HG03469 (cell line): ENCODE measurements around the gene LDLRAD4.

ENCODE experiments used
- ATAC-seq: cut with Tn5 transposase; IDR thresholded peaks from one replicate; pipeline ENCODE4 v1.9.1; 2021; ENCODE audit warnings: mild to moderate bottlenecking, moderate library complexity, moderate number of reproducible peaks; ENCODE audit not compliant: unreplicated experiment

Gene LDLRAD4

GRCh38 chr18:13399511-13399910, 181.0 kb downstream of the LDLRAD4 start:
- ATAC-seq, result no peak

GRCh38 chr18:13400636-13401315, 182.2 kb downstream of the LDLRAD4 start:
- no peak for ATAC-seq

GRCh38 chr18:13401404-13401803, 182.8 kb downstream of the LDLRAD4 start:
- ATAC-seq, result no peak

GRCh38 chr18:13401826-13402225, 183.3 kb downstream of the LDLRAD4 start:
- no peak for ATAC-seq

GRCh38 chr18:13403786-13404549, 185.4 kb downstream of the LDLRAD4 start:
- no peak for ATAC-seq

- ATAC-seq, result no peak
Measured at GRCh38 chr18:13405305-13406038, 186.9 kb downstream of the LDLRAD4 start.

- no peak for ATAC-seq
Measured at GRCh38 chr18:13406049-13406615, 187.6 kb downstream of the LDLRAD4 start.

GRCh38 chr18:13406736-13407135, 188.2 kb downstream of the LDLRAD4 start:
- ATAC-seq, result no peak

- no peak for ATAC-seq
Measured at GRCh38 chr18:13407484-13407883, 188.9 kb downstream of the LDLRAD4 start.

GRCh38 chr18:13409026-13409425, 190.5 kb downstream of the LDLRAD4 start:
- ATAC-seq, result no peak

GRCh38 chr18:13409997-13410396, 191.4 kb downstream of the LDLRAD4 start:
- no peak for ATAC-seq

- no peak for ATAC-seq
Measured at GRCh38 chr18:13410471-13410870, 191.9 kb downstream of the LDLRAD4 start.

GRCh38 chr18:13412017-13412416, 193.5 kb downstream of the LDLRAD4 start:
- ATAC-seq, result no peak

- no peak for ATAC-seq
Measured at GRCh38 chr18:13412901-13413300, 194.3 kb downstream of the LDLRAD4 start.

- no peak for ATAC-seq
Measured at GRCh38 chr18:13414102-13414501, 195.5 kb downstream of the LDLRAD4 start.

GRCh38 chr18:13414521-13414920, 196.0 kb downstream of the LDLRAD4 start:
- no peak for ATAC-seq

GRCh38 chr18:13415736-13416135, 197.2 kb downstream of the LDLRAD4 start:
- ATAC-seq, result no peak

GRCh38 chr18:13416208-13416607, 197.6 kb downstream of the LDLRAD4 start:
- ATAC-seq, result no peak

- no peak for ATAC-seq
Measured at GRCh38 chr18:13416848-13417247, 198.3 kb downstream of the LDLRAD4 start.

GRCh38 chr18:13418013-13418710, 199.6 kb downstream of the LDLRAD4 start:
- no peak for ATAC-seq
